Stimulated activated memory B cell treated with anti-CD40 and anti-IgM and Interleukin-4, amounts not matched to agents 10 μg/mL and 1 μg/mL and 100 μg/mL, for 72 hours (primary cell): Measurements from ENCODE around the gene EFHB.
"Not testable (repeated sequence)": the region's sequence is repeated elsewhere in the genome, so short reads cannot be mapped to it uniquely, and the experiment has no call there.

Source experiments
- ATAC-seq: fragments of 150-1000 bp; cut with Tn5 transposase; 2 replicates; pipeline ENCODE4 v1.10.0; 2021
- H3K27ac Mint-ChIP-seq: one replicate; pipeline ENCODE4 v1.8.0; 2022; ENCODE audit warnings: mild to moderate bottlenecking, mixed read lengths
- H3K27me3 Mint-ChIP-seq: one replicate; pipeline ENCODE4 v1.8.0; 2022; ENCODE audit warnings: mixed read lengths
- H3K36me3 Mint-ChIP-seq: one replicate; pipeline ENCODE4 v1.8.0; 2022; ENCODE audit warnings: mixed read lengths
- H3K4me1 Mint-ChIP-seq: one replicate; pipeline ENCODE4 v1.8.0; 2022; ENCODE audit warnings: mixed read lengths
- H3K4me3 Mint-ChIP-seq: one replicate; pipeline ENCODE4 v1.8.0; 2022; ENCODE audit warnings: mild to moderate bottlenecking, moderate library complexity, mixed read lengths
- H3K9me3 Mint-ChIP-seq: one replicate; pipeline ENCODE4 v1.8.0; 2022; ENCODE audit warnings: mixed read lengths

Gene EFHB, protein sequence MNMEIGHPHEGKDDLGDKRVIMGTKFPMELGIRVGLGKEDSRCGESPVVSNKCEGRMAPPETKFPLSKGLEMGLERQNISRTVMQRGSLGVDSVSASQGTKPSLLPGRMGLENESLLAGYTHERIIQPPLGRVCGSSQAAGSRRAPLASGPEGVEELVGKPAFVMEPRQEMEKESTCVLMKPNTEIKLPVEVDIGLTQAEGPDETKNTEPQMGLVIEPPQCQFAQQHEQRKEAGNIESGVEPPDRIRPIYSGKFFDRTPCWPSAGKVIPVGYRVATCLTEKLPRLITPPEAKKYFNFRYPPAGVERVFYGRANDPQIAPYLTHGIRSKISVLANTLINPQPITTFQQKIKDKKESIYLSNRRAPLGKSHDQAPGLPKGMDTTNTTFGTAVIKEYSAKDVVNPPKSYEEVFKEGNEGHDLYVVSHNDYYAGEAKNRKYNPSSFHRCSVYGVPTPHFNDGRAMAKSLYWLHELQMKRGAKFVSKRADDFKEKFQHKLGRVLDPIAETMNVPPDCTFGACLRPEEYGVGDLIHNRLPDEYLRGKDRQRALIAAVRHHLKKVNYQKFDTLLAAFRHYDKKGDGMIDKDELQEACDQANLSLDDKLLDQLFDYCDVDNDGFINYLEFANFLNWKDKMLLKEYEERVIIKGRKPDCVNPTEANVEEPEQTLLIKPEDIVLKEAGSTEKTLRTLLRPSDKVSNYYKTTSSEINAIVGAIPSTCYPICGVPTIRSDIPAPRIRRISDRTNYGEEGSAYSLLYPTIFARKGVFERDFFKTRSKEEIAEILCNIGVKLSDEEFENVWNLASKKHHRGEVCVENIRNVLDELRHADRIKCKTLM

DNA sequence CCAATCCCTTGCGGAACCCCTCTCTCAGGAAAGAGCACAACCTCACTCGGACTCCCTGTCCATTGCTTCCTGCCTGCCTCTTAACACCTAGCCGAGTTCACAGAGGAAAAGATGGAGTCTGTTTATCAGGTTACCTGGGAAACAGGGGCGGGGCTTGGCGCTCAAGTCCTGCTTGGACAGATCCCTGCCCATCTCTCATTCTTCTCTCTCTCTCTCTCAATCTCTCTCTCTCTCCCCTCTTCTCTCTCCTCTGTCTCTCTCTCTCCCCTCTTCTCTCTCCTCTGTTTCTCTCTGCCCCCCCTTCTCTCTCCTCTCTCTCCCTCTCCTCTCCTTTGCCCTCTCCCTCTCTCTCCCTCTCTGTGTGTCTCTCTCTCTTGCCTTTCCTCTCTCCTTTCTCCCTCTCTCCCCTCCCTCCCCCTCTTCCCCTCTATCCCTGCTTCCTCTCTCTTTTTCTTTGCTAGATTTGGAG lies at the start of gene EFHB:
EFHB (minus strand) TSS at position 120 of the 469 bp plus-strand sequence. CDS start 199 bp downstream, outside the sequence.
- no peak within 1 kb of the TSS for H3K4me3 Mint-ChIP-seq
- H3K4me1 Mint-ChIP-seq: peaks cover 39% of the 10 kb centered on the region
- peaks cover 9% of the 10 kb centered on the region for H3K27me3 Mint-ChIP-seq
- peak within 1 kb of the TSS; percentile 80 for H3K27ac Mint-ChIP-seq
- no peak for ATAC-seq
- H3K36me3 Mint-ChIP-seq: no peaks in the 10 kb centered on the region
- H3K9me3 Mint-ChIP-seq: no peaks in the 10 kb centered on the region

DNA sequence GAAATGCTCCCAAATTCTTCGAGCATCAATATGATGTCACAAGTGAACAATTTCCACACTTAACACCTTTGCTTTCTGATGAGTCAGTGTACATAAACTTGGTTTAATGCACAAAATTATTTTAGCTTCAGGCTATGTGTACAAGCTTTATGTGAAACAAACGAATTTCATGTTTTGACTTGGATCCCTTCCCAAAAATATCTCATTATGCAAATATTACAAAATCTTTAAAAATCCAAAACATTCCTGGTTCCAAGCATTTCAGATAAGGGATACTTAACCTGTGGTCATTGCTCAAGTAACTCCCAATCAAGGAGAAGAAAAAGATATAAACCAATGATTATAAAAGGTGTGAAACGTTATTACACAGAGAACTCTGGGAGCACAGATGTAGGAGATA lies 38.0 kb upstream of the EFHB start:
- Mint-ChIP-seq H3K27me3 (no peaks in the 10 kb centered on the region), H3K4me3 (no peak overlapping the region), H3K27ac (no peak overlapping the region), H3K36me3 (peaks cover 50% of the 10 kb centered on the region), H3K9me3 (no peaks in the 10 kb centered on the region), H3K4me1 (peaks cover 23% of the 10 kb centered on the region)
- no peak for ATAC-seq

DNA sequence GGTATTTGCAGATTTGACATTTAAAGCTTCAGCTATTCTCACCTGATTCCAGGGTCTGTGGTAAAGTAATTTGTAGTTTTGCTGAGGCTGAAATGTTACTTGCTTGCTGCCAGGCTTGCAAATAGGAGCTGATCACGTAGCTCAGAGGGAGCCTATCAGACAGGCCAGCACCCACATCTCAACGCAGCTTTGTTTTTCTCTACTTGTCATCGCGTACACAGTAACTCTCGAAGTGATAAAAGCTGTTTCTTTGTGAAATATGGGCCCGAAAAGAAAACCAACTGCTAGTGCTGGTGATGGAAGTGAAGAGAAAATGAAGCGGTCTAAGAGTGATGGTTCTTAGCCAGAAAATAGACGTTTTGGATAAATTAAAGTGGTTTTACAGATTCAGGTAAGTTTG lies 36.3 kb upstream of the EFHB start:
- no peak overlapping the region for H3K27ac Mint-ChIP-seq
- H3K27me3 Mint-ChIP-seq: no peaks in the 10 kb centered on the region
- H3K36me3 Mint-ChIP-seq: peaks cover 58% of the 10 kb centered on the region
- H3K4me3 Mint-ChIP-seq: no peak overlapping the region
- peaks cover 3% of the 10 kb centered on the region for H3K9me3 Mint-ChIP-seq
- no peak for ATAC-seq
- peaks cover 34% of the 10 kb centered on the region for H3K4me1 Mint-ChIP-seq

DNA sequence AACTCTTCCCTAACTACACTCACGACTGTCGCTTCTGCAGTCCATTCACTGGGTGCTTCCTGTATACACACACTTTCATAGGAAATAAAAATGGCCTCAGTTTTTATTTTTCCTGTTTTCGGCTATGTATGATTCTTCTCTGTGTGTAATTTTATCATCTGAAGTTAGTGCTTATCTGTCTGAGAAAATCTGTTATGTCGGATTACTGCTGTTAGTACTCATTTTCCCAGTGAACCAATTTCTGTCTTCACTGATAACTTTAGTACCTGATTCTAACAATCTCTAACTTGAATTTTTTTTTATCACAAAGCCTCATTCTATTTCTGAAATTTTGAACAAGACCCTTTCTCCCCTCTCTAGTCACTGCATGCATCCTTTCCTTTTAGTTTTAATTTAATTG lies 33.8 kb upstream of the EFHB start:
- ATAC-seq: no peak
- Mint-ChIP-seq H3K27me3 (no peaks in the 10 kb centered on the region), H3K9me3 (peaks cover 3% of the 10 kb centered on the region), H3K27ac (no peak overlapping the region), H3K36me3 (peaks cover 49% of the 10 kb centered on the region), H3K4me3 (no peak overlapping the region), H3K4me1 (peaks cover 40% of the 10 kb centered on the region)

DNA sequence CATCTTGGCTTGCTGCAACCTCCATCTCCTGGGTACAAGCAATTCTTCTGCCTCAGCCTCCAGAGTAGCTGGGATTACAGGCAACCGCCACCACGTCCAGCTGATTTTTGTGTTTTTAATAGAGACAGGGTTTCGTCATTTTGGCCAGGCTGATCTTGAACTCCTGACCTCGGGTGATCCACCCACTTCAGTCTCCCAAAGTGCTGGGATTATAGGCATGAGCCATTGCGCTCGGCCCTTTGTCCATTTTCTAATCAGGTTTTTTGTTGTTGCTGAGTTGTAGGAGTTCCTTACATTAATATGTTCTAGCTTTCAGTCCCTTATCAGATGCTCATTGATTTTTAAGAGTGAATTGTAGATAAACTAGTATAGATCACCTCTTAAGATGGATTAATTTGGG lies 33.2 kb upstream of the EFHB start:
- Mint-ChIP-seq H3K9me3 (peaks cover 3% of the 10 kb centered on the region), H3K36me3 (peaks cover 50% of the 10 kb centered on the region), H3K27ac (no peak overlapping the region), H3K4me3 (no peak overlapping the region), H3K27me3 (no peaks in the 10 kb centered on the region), H3K4me1 (peaks cover 42% of the 10 kb centered on the region)
- no peak for ATAC-seq

DNA sequence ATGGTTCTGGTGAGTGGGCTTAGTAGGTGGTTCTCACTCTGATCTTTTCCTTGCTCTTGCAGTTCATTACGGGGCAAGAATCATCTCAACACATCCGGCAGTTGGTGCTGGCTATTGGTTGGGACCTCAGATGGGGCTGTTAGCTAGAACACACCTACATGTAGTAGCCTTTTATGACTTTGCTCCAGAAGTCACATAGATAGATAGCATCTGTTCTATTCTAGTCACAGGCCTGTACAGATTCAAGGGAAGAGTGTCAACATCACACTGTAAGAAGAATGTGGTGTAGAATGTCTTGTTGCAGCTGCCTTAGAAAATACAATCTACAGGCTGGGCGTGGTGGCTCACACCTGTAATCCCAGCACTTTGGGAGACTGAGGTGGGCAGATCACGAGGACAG lies 27.9 kb upstream of the EFHB start:
- Mint-ChIP-seq H3K9me3 (peaks cover 3% of the 10 kb centered on the region), H3K4me3 (no peak overlapping the region), H3K27ac (peak overlapping the region; percentile 61), H3K4me1 (peaks cover 54% of the 10 kb centered on the region), H3K27me3 (no peaks in the 10 kb centered on the region), H3K36me3 (peaks cover 48% of the 10 kb centered on the region)
- no peak for ATAC-seq

DNA sequence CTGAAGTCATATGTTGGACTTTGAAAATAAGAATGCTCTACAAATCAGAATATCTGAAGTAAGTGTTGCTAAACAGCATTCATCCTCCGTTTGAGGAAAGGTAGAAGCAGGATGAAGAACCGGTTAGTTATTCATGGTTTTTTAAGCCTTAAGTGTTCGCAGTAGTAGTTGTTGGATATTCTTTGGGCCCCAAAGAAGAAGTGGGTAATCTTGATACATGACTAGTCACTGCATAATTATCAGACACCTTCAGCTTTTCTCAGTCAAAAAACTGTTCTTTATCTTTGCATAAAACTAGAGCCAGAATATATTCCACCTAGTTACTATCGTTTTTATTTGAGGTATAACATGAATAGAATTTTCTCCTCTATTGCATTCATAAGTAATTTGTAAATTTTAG lies 26.7 kb upstream of the EFHB start:
- no peak overlapping the region for H3K27ac Mint-ChIP-seq
- peaks cover 47% of the 10 kb centered on the region for H3K4me1 Mint-ChIP-seq
- H3K27me3 Mint-ChIP-seq: no peaks in the 10 kb centered on the region
- peaks cover 39% of the 10 kb centered on the region for H3K36me3 Mint-ChIP-seq
- H3K9me3 Mint-ChIP-seq: no peaks in the 10 kb centered on the region
- H3K4me3 Mint-ChIP-seq: no peak overlapping the region
- no peak for ATAC-seq

DNA sequence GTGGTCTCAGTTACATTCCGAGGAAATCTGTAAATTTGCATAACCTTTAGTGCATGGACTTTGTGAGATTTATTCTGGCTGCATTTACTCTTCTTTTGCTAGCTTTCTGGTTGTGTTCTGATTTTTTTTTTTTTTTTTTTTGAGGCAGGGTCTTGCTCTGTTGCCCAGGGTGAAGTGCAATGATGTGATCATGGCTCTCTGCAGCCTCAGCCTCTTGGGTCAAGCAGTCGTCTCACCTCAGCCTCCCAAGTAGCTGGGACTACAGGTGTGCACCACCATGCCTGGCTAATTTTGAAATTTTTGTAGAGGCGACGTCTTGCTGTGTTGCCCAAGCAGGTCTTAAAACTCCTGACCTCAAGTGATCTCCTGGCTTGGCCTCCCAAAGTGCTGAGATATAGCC lies 25.5 kb upstream of the EFHB start:
- no peak for ATAC-seq
- Mint-ChIP-seq H3K27me3 (no peaks in the 10 kb centered on the region), H3K36me3 (peaks cover 40% of the 10 kb centered on the region), H3K4me3 (no peak overlapping the region), H3K27ac (no peak overlapping the region), H3K9me3 (no peaks in the 10 kb centered on the region), H3K4me1 (peaks cover 48% of the 10 kb centered on the region)

DNA sequence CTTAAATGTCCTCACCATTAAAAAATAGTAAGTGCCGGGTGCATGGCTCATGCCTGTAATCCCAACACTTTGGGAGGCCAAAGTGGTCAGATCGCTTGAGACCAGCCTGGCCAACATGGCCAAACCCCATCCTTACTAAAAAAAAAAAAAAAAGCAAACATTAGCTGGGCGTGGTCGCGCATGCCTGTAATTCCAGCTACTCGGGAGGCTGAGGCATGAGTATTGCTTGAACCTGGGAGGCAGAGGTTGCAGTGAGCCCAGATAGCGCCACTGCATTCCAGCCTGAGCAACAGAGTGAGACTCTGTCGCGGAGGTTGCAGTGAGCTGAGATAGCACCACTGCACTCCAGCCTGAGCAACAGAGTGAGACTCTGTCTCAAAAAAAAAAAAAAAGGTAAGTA lies 23.3 kb upstream of the EFHB start:
- not testable (repeated sequence) for H3K4me3 Mint-ChIP-seq, ATAC-seq, H3K27ac Mint-ChIP-seq, H3K27me3 Mint-ChIP-seq, H3K9me3 Mint-ChIP-seq
- Mint-ChIP-seq H3K36me3 (peaks cover 35% of the 10 kb centered on the region), H3K4me1 (peaks cover 41% of the 10 kb centered on the region)

DNA sequence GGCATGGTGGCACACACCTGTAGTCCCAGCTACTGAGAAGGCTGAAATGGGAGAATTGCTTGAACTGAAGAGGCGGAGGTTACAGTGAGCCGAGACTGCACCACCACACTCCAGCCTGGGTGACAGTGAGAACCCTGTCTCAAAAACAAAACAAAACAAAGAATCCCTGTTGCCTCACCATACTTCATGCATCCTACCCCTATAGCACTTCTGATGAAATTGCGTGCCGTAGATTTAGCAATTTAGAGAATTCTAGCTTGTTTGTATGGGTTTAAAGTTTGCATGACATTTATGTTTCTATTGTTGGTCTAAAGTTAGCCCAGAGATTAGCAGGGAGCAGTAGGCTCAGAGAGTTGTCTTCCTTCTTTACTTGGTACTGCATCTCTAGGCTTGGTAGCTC lies 20.7 kb upstream of the EFHB start:
- Mint-ChIP-seq H3K4me1 (peaks cover 28% of the 10 kb centered on the region), H3K36me3 (peaks cover 25% of the 10 kb centered on the region), H3K27ac (no peak overlapping the region), H3K4me3 (no peak overlapping the region), H3K27me3 (no peaks in the 10 kb centered on the region), H3K9me3 (no peaks in the 10 kb centered on the region)
- ATAC-seq: no peak

DNA sequence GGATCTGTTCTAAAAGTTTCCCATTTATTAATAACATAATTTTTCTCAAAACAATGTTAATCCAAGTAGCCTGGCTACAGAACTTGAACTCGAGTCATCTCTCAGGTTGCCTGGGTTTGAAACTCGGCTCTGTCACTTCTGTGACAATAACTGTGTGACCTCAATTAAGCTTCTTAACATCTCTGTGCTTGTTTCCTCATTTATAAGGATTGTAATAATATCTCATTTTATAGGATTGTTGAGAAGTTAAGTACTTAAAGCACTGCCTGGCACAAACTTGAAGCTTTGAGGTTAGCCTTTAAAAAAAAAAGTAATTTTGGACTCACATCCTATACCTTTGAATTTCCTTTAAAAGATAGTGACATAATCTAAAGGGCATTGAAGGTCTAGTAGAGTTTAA lies 16.3 kb upstream of the EFHB start:
- H3K36me3 Mint-ChIP-seq: peaks cover 18% of the 10 kb centered on the region

DNA sequence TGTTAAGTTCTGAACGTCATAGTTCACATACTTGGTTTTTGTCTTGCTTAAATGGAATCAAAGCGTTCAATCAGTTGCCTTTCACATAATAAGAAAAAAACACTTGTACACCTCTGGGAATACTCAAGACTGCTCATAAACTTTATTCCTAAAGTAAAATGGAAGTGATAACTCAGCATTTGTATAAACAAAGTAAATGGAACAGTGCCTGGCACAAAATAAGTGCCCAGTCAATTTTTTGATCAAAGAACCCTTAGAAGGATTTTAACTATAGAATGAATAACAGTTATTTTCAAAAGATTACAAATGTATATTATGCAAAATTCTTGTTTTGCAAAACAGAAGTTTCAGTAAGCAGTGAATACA lies 14.2 kb upstream of the EFHB start:
- Mint-ChIP-seq H3K36me3 (peaks cover 11% of the 10 kb centered on the region), H3K4me3 (peak overlapping the region; percentile 82), H3K27ac (peak overlapping the region; percentile 85), H3K27me3 (no peaks in the 10 kb centered on the region), H3K4me1 (peaks cover 31% of the 10 kb centered on the region), H3K9me3 (no peaks in the 10 kb centered on the region)
- ATAC-seq: no peak

More for the DNA sequence above, 16.3 kb upstream of the EFHB start:
- Mint-ChIP-seq H3K9me3 (no peaks in the 10 kb centered on the region), H3K4me1 (peaks cover 40% of the 10 kb centered on the region), H3K4me3 (no peak overlapping the region), H3K27me3 (no peaks in the 10 kb centered on the region), H3K27ac (no peak overlapping the region)
- no peak for ATAC-seq

DNA sequence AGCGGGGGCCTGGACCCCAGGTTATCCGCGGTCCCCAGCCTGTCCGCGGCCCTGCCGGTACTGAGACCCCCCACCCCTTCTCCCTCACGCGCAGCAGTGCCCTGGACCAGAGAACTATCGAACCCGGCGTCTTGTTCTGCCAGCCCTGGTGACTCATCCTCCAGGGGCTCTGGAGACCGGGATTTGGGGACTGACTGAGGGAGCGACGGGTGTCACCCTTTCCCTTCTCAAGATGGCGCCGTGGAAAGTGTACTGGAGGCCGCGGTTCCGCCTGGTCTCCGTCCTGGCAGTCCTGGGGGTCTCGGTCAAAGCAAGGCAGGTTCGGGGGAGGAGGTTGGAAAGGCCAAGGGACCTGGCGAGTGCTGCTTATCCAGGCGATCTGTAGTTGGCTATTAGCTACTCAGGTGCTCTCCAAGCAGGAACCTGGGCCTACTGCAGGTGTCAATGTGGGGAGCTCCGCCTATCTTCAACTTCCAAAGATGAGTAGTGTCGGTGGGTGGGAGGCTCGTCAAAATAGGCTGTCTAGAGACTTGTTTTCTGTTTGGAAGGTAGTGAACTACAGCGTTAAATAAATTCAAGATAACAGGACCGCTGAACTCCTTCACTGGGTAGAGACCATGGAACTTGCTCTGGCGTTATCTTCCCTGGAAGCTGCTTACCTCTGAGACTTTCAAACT lies 13.7 kb upstream of the EFHB start:
- Mint-ChIP-seq H3K4me3 (peak overlapping the region; percentile 82), H3K27ac (peak overlapping the region; percentile 85), H3K4me1 (peaks cover 31% of the 10 kb centered on the region), H3K36me3 (peaks cover 11% of the 10 kb centered on the region), H3K27me3 (no peaks in the 10 kb centered on the region), H3K9me3 (no peaks in the 10 kb centered on the region)
- ATAC-seq: peak; percentile 7

DNA sequence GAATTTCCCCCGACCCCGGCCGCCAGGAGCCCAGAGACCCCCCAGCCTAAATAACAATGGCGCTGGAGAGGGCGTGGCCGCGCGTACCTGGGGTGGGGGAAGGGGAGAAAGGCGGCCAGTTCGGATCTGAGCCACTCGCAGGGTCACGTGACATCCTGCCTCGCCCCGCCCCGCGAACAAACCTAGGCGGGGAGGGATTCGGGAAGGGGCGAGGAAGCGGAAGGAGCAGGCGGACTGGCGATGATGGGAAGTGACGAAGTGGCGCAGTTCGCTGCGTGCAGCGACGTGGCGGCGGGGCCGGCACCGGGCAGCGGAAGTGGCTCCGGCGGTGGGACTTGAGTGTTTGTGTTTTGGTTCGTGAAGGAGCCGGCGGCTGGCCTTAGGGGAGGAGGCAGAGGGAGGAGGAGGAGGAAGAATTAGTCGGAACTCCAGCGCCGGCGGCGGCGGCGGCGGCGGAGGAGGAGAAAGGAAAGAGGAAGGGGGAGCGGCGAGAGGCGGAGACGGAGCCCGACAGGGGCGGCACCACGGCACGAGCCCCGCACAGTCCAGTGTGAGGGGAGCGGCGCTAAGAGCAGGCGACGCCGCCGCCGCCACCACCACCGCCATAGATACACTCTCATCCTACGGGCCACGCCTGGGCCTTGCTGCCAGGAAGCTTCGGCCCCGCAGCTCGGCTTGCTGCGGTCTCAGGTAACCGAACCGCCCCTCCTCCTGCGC lies 13.0 kb upstream of the EFHB start, which contains the start of gene RAB5A:
RAB5A (plus strand) TSS at position 266 of the 717 bp plus-strand sequence. CDS start 3,802 bp downstream, outside the sequence.
- Mint-ChIP-seq H3K4me3 (peak within 1 kb of the TSS; percentile 82), H3K27me3 (no peaks in the 10 kb centered on the region), H3K36me3 (peaks cover 10% of the 10 kb centered on the region), H3K4me1 (peaks cover 30% of the 10 kb centered on the region), H3K27ac (peak within 1 kb of the TSS; percentile 85), H3K9me3 (no peaks in the 10 kb centered on the region)
- ATAC-seq: peak; percentile 96
